GM19240 (cell line): Measurements from ENCODE around the gene UMODL1.

Experiments used
- DNase-seq: peaks from one replicate; pipeline ENCODE4 v3.0.0; 2011; ENCODE audit warnings: low spot score; ENCODE audit not compliant: insufficient read length

UMODL1 gene

GRCh38 chr21:42079939-42080787, 9.0 kb downstream of the UMODL1 start:
- DNase-seq: no peak

- no peak for DNase-seq
These were observed 9.6 kb downstream of the UMODL1 start for GRCh38 chr21:42080788-42081083.

- DNase-seq: no peak
These were observed 10.0 kb downstream of the UMODL1 start for GRCh38 chr21:42081138-42081537.

- no peak for DNase-seq
These were observed 10.8 kb downstream of the UMODL1 start for GRCh38 chr21:42081931-42082381.

- no peak for DNase-seq
These were observed 11.6 kb downstream of the UMODL1 start for GRCh38 chr21:42082501-42083360.

- DNase-seq: no peak
These were observed 12.2 kb downstream of the UMODL1 start for GRCh38 chr21:42083361-42083690.

GRCh38 chr21:42084079-42084478, 13.0 kb downstream of the UMODL1 start:
- no peak for DNase-seq

GRCh38 chr21:42085246-42086077, 14.3 kb downstream of the UMODL1 start:
- no peak for DNase-seq

- no peak for DNase-seq
These were observed 15.9 kb downstream of the UMODL1 start for GRCh38 chr21:42086969-42087368.

GRCh38 chr21:42088148-42088547, 17.0 kb downstream of the UMODL1 start:
- no peak for DNase-seq

- DNase-seq: no peak
These were observed 17.5 kb downstream of the UMODL1 start for GRCh38 chr21:42088658-42089057.

GRCh38 chr21:42089093-42089631, 18.0 kb downstream of the UMODL1 start:
- DNase-seq: no peak

GRCh38 chr21:42089665-42090310, 18.7 kb downstream of the UMODL1 start:
- no peak for DNase-seq

- no peak for DNase-seq
These were observed 20.9 kb downstream of the UMODL1 start for GRCh38 chr21:42091899-42092508.

GRCh38 chr21:42092771-42093170, 21.7 kb downstream of the UMODL1 start:
- DNase-seq: no peak

- no peak for DNase-seq
These were observed 22.1 kb downstream of the UMODL1 start for GRCh38 chr21:42093186-42093585.

GRCh38 chr21:42093991-42094421, 22.9 kb downstream of the UMODL1 start:
- no peak for DNase-seq

GRCh38 chr21:42094811-42095210, 23.7 kb downstream of the UMODL1 start:
- DNase-seq: no peak

- DNase-seq: no peak
These were observed 24.5 kb downstream of the UMODL1 start for GRCh38 chr21:42095581-42095980.

- DNase-seq: no peak
These were observed 25.4 kb downstream of the UMODL1 start for GRCh38 chr21:42096566-42096965.
